ENCODE data around the gene SFMBT2.

The SFMBT2 gene

GRCh38 chr10:7119325-7120015, 291.4 kb downstream of the SFMBT2 start:
- no peak overlapping the region for H3K27ac ChIP-seq

GRCh38 chr10:7117806-7118674, 292.8 kb downstream of the SFMBT2 start:
- no peak for TF ChIP-seq CTCF (IDR thresholded peaks at IDR 0.05)
- no peak for DNase-seq (ENCODE audit: low spot score)
- no peak overlapping the region for H3K27ac ChIP-seq

More at GRCh38 chr10:7119325-7120015, 291.4 kb downstream of the SFMBT2 start:
- no peak overlapping the region for H3K4me3 ChIP-seq
- no peak for TF ChIP-seq CTCF (IDR thresholded peaks at IDR 0.05)
- DNase-seq (ENCODE audit: low spot score): no peak

GRCh38 chr10:7117177-7117799, 293.5 kb downstream of the SFMBT2 start:
- no peak for TF ChIP-seq CTCF (IDR thresholded peaks at IDR 0.05)
- H3K4me3 ChIP-seq: no peak overlapping the region
- H3K27ac ChIP-seq: no peak overlapping the region
- no peak for DNase-seq (ENCODE audit: low spot score)

More at GRCh38 chr10:7117806-7118674, 292.8 kb downstream of the SFMBT2 start:
- H3K4me3 ChIP-seq: no peak overlapping the region

GRCh38 chr10:7111561-7111960, 299.3 kb downstream of the SFMBT2 start:
- Histone ChIP-seq H3K4me3 (no peak overlapping the region), H3K27ac (no peak overlapping the region)
- DNase-seq (ENCODE audit: low spot score): no peak
- TF ChIP-seq CTCF (IDR thresholded peaks at IDR 0.05): no peak

GRCh38 chr10:7111089-7111488, 299.7 kb downstream of the SFMBT2 start:
- no peak overlapping the region for H3K4me3 ChIP-seq
- no peak for TF ChIP-seq CTCF (IDR thresholded peaks at IDR 0.05)
- no peak for DNase-seq (ENCODE audit: low spot score)
- H3K27ac ChIP-seq: no peak overlapping the region

Data from coronary artery (tissue), 2 donors.